CD4-positive, alpha-beta T cell treated with Interleukin-21 for 1 hour (primary cell): ENCODE results near the gene CYB5A.
"Not testable (repeated sequence)": the region's sequence is repeated elsewhere in the genome, so short reads cannot be mapped to it uniquely, and the experiment has no call there.

Experiments used
- DNase-seq: peaks from one replicate; pipeline ENCODE4 v3.0.0-alpha.2; 2020

Gene CYB5A

DNA sequence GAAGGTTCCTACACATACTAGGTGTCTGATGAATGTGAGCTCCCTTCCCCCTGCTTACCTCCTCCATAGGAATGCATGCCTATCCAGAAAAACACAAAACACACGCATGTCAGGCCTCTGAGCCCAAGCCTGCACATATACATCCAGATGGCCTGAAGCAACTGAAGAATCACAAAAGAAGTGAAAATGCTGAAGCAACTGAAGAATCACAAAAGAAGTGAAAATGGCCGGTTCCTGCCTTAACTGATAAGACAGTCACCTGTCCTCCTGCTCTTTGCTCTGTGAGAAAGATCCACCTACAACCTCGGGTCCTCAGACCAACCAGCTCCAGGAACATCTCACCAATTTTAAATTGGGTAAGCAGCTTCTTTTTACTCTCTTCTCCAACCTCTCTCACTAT lies 1.2 kb upstream of the CYB5A start:
- DNase-seq = not testable (repeated sequence)

DNA sequence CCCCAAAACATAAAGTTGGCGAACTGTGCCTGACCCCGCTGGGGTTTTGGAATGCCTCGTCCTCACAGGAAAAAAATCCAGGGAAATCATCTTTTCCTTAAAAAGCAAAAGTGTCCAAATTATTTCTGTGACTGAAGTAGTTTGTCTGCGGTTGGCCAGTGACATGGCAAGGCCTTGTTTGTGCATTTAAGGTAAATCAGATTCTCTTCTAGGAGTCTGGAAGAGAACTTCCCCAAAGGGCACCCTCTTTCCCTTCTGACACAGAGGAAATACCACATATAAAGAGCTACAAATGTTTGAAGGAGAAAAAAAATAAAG lies 737 bp upstream of the CYB5A start:
- DNase-seq = no peak

DNA sequence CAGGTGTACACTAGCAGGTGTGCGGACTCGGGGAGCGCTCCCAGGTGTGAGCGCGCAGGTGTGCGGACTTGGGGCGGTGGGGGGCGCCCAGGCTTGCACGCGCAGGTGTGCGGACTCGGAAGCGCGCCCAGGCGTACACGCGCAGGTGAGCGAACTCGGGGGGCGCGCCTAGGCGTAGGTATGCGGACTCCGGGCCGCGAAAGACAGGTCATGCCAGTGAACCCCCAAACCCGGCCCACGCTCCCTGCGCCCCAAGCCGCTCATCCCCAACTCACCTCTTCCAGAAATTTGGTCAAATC lies 342 bp downstream of the CYB5A start:
- DNase-seq = no peak

DNA sequence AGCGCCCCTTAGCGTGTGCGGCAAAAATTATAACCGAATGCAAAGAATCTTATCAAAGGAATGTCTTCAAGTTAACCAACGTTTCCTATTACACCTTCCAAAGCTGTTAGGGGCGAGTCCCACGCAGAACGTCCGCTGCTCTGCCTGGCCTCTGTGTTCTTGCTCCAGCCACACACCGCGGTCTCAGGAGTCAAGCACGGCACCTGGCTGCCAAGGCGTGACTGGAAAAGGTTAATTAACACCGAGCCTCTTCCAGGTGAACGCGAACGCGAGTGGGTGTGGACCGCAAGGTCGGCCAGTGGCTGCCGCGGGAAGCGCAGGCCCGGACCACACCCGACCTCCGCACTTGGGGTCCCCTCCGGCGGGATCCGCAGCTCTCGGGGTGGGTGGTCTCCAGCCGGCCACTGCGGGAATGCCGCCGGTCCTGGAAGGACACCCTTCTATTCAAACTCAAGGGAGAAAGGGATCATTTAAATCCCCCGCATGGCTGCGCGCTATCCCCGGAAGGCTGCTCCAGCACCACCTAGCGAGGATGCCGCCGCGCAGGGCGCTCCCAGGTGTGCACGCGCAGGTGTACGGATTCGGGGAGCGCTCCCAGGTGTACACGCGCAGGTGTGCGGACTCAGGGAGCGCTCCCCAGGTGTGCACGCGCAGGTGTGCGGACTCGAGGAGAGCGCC lies 830 bp downstream of the CYB5A start:
- DNase-seq = peak; percentile 2

DNA sequence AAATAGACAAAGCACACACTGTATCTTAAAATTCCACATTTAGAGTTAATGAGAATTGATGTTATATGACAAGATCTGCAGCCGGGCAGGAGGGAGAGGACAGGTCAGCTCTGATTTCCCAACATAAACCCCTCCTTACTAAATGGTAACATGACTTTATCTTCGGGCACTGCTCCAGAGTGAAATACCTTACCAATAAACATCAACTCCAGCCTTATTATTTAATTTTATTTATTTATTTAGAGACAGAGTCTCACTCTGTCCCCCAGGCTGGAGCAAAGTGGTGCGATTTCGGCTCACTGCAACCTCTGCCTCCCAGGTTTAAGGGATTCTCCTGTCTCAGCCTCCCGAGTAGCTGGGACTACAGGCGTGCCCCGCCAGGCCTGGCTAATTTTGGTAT lies 1.7 kb downstream of the CYB5A start:
- no peak for DNase-seq

DNA sequence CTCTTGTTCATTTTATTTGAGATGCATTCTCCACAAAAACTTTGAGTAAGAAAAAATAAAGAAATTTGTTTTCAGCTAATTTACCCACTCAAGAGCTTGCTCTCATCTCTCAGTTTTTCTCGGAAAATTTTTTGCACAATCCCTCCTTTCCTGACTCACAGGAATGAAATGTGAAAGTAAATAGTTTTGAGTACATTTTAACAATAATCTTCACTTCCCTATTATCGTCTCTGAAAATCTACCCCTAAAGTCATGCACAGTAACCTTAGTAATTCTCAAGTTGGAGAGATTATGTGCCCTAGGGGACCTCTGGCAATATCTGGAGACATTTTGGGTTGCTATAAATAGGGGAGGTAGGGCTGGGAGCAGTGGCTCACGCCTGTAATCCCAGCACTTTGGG lies 2.6 kb downstream of the CYB5A start:
- DNase-seq = no peak

DNA sequence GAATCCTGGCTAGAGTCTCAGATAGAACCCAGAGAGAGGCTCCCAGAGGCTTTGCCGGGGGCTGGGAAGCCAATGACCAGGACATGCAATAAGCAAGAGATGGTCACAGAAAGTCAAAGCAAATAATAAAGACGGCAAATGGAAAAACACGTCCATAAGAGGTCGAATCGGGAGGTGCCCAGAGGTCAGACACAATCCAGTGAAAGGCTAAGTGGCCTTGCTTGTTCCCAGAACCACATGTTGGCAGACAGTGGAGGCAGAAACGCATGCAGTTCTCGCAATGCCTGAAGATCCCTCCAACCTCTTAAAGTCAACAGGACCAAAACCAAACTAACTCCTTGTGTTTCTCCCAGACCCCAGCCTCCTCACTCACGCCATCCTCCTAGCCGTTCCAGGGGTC lies 3.0 kb downstream of the CYB5A start:
- DNase-seq = no peak

DNA sequence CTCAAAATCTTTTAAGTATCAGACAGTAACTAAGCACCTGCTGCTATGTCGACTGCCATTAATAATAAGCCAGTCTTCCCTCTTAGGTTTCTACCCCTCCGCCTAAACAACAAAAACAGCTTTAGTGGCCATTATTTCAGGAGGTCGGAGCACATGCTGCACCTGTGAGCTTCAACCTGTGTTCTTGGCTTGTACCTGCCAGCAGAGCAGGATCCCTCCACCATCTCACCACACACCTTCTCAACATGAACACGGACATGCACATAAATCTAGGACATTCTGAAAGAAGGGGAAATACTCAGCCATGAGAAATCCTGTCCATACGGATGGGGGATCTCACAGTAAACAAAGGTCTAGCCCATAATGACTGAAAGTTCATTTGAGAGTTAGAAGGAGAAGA lies 3.7 kb downstream of the CYB5A start:
- no peak for DNase-seq

DNA sequence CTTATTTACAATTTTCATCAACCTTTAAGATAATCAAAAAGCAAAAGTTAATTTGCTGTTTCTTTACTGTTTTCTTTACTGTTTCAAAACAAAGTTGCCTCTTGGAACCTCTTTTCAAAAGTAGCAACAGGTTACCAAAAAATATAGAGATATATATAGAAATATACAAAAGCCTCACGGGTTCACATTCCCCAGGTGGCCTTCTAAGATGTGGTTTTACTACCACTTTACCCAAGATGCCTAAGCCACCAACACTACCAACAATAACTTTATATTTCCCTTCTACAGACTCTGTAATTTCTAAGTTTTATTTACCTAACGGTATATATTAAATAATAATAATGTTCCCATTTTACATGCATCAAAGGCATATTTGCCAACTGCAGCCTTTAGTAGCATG lies 4.9 kb downstream of the CYB5A start:
- no peak for DNase-seq

DNA sequence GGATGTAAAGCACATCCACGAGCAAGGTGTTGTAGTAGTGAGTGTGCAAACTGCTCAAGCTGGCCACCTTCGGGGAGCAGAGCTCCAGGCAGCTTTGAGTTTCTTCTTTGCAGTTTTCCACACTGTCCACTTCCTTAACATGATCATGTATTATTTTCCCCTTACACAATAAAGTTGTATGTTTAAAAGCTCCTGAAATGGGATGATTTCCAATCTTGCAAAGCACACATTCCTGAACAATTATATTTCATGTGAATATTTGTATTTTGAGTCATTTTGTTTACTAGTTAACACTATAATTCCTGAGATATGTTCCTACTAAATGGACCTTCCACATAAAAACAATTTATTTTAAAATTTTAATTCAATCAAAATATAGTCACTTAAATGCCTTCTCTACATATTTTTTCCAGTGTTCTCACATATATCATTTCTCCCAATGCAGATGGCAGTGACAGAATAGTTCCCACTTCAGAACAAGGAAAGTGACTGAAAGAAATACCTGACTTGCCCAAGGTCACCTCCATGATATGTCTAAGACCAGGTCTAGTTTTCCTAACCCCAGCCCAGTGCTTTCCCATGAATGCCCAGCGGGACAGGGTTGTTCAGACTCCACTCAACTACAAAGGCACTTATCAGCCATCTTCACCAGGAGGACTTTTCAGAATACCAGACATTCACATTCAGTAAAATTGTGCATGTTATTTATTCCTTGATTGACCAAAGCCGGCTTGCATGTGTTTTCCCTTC lies 5.5 kb downstream of the CYB5A start:
- no peak for DNase-seq

DNA sequence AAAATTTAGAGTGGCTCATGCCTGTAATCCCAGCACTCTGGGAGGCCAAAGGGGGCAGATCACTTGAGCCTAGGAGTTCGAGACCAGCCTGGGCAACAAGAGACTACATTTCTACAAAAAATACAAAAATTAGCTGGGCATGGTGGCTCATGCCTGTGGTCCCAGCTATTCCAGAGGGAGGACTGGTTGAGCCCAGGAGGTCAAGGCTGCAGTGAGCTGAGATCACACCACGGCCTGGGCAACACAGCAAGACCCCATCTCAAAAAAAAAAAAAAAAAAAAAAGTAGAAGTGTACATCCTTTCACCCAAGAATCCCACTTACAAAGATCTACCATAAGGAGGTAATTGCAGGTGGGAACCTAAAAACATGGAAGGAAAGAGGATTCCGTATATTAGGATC lies 6.2 kb downstream of the CYB5A start:
- DNase-seq = not testable (repeated sequence)

DNA sequence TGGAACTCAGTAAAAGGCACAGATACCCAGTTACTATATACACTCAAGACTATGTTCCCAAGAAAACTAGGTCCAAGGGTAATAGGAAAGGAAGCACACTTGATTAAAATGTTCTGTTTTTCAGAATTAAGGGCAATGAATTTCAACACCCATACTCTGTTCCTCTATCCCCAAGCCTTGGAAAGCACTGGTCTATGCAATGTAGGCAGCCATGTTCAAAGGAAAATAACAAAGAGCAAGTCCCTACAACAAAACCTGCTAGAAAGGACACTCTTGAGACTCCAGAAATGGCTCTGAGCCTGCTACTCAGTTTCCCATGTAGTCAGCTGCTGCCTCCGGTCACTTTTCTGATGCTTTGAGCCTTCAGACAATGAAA lies 6.8 kb downstream of the CYB5A start:
- DNase-seq = no peak

DNA sequence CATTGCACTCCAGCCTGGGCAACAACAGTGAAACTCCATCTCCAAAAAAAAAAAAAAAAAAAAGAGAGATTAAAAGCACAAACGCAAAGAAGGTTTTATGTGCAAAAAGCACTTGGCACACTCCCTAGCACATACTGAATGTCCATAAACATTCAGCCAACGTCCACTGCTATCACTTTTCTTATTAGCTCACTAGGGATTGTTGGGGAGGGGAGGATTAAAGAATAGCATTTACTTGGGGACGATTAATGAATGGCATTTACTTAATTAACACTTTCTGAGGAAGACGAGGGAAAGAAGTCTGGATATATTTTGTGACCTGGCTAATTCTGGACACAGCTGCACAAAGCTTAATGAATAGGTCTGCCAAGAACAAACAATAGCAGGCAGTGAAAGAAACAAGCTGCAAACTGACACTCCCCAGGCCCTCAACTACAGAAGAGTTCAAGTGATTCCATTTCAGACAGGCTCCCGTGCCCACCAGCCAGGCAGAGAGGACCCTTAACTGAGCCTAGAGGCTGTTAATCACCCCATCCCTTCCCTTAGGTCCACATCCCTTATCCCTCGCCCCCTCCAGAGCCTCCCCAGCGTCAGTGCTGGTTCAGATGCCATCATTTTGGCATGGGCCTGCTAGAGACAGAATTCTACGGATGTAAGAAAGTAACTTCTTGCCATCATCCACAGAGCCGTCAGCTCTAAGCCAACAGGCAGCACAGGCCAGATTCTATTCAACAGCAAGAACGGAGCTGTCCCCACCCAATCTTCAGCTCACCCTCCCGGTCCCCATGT lies 7.4 kb downstream of the CYB5A start:
- no peak for DNase-seq

DNA sequence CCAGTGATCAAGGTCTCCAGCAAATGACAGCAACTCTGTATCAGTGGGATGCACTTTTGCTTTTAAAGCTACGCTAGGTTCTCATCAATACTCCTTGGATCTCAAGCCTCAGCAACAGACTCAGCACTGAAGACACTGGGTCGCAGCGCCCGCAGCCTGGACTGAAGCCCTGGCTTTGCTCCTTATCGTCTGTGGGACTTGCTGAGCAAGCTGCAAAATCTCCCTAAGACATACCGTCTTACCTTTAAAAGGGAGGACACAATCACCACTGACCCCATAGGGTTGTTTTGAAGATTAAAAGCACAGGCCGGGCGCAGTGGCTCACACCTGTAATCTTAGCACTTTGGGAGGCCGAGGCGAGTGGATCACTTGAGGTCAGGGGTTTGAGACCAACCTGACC lies 8.1 kb downstream of the CYB5A start:
- DNase-seq = no peak

DNA sequence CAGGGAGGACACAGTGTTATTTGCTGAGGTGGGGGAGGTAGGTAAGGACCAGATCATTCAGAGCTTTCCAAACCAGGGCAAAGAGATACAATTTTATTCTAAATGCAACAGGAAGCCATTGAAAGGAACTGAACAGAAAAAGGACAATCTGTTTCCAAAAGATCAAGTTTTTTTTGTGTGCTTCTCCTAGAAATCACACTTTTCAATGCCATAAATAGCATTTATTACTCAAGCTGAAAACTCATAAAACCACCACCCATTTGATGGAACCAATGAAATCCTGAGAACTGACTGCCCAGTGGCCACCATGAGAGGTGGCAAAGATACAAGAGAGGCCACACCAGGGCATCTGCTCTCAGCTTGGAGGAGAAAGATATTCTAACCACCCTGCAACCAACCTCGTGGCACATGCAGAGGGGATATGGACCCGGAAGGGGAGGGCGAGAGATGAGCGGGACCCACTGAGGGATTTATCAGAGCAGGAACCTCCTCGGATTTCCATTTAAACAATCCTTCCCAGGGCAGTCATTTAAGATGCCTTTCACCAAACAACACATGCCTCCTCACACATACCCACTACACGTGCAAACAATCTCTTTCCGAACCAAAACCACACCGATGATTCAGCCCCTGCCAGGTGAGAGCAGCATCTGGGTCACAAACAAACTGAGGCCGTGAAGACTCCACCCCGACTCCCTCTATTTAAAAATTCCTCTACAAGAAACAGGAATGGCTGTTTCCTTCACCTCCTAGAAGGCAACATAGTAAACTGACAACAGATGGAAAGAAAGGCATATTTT lies 8.8 kb downstream of the CYB5A start:
- DNase-seq = no peak

DNA sequence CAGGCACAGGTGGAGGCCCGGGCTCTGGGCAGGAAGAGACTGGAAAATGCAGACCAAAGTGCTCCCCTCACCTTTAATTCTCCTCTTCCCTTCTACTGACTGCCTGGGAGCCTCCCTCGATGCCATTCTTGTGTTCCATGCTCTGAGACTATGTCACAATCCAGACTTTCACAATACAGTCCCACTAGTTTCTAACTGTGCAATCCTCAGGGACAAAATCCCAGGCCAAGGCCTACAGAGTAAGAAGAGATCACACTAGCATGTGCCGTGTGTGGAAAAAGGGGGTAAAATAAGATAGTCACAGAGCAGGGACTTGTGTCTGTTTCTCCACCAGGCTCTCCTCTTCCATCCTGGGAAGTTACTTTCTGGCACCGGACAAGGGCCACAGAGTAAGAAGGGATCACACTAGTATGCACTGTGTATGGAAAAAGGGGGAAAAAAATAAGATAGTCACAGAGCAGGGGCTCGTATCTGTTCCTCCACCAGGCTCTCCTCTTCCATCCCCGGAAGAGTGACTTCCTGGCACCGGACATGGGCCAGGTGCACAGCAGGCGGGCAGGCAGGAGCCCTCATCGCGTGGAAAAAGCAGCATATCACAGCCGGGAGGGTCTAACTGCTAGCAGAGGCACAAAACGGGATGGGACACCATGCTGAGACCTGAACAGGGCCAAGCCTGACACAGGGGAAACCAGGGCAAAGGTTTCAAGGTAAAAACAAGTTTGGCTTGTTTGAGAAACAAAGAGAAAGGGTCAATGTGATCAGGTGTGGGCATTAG lies 9.6 kb downstream of the CYB5A start:
- no peak for DNase-seq

DNA sequence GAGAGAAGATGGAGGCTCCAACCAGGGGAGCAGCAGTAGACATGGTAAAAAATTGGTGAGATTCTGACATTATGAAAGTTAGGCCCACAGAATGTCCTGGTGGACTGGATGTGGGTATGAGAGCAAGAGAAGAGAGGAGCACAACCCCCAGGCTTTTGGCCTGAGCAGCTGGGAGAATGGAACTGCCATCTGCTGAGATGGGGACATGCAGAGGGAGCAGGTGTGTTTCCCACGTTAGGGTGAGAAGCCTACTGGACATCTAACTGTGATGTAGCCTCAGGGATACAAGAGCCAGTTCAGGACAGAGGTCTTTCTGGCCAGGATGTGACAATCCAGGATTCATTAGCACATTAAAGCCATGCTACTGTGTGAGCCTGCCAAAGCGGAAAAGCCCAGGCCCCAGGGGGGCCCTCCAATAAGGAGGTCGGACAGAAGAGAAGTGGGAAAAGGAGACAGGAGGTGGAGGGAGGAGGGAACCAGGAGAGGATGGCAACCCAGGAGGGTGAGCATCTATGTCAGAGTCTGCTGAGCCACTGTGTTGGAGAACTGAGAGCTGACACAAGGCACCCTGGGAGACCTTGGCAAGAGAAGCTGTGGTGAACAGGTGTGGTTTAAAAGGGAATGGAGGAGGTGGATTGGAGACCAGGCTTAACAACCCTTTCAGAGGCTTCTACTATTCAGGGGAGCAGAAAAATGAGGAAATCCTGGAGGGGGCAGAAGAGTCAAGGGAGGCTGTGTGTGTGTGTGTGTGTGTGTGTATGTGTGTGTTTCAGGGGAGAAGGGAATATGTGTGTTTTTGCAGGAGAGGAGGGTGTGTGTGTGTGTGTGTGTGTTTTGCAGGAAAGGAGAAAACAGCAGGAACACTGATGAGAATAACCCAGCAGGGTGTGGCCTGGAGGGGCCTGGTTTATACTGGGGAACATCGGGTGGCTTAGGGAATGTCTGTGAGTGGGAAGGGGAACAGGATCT lies 10.5 kb downstream of the CYB5A start:
- no peak for DNase-seq

DNA sequence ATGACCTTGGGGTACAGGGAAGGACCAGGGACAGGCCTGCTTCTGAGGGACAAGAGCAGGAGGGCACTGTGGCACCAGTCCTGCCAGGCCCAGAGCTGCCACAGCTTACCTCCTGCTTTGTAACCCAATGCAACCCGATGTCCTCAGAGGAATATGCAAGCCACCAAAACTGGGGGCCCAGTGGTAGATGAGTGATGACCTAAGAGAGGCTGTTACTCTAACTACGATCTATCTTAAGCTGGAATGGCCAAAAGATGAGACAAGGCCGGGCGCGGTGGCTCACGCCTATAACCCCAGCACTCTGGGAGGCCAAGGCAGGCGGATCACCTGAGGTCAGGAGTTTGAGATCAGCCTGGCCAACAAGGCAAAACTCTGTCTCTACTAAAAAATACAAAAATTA lies 12.8 kb downstream of the CYB5A start:
- no peak for DNase-seq

DNA sequence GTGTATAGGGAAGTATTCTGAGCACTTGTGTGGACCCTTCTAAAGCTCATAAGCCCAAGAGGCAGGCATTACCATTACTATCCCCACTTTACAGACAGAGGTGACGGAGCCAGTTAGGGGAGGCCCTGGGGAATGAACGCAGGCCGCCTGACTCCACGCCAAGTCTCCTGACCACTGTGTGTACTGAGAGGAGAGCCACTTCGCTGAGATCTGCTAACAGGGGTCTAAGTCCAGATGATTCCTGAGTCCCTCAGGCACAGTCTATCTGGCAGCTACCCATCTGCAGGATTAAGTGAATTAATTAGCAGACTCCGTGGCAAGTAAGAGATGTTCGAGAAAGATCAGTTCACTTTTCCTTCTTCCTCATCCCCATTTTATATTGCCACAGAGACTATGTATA lies 13.7 kb downstream of the CYB5A start:
- no peak for DNase-seq

DNA sequence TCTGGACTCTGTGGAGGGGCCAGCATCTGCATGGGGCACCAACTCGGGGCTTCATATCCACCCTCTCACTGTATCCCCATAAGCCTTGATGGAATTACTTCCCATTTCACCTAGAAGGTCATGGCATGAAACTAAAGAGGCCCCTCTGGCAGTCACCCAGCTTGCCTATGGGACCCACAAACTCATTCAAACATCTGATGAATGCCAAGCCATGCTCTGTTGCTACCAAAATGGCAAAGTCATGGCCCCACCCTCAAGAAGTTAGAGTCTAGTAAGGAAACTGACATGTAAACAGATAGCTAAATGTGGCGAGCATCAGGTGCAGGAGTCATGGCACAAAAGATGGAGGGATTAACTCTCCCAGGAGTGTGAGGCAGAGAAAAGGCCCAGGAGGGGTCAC lies 14.5 kb downstream of the CYB5A start:
- no peak for DNase-seq

DNA sequence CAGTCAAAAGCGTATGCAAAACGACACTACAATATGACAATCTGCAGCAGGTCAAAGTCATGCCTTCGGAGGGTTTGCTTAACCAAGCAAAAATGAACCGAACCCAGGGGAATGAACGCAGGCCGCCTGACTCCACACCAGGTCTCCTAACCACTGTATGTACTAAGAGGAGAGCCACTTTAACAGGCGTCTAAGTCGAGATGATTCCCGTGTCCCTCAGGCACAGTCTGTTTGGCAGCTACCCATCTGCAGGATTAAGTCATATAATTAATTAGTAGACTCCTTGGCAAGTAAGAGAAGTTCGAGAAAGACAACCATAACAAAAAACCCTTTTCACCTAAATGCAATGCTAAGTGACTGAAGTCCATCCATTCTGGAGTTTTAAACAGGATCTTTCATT lies 15.2 kb downstream of the CYB5A start:
- DNase-seq = no peak

DNA sequence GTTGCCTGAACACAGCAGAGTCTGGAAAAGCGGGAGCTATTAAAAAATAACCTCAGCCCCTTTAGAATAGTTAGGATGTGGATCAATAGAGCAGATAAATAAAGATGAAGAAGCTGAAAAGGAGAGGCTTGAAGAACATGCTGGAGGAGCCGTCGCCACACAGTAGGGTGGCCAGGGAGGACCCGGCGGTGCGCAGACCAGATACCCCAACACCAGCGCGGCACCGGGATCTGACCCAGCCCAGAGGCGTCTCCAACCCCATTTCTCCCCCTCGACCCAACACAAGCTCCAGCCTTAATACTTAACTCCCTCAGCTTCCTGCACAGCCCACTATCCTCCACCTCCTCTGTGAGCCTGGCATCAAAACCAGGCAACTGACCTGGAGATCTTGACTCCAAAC lies 16.0 kb downstream of the CYB5A start:
- no peak for DNase-seq
